Breast epithelium (tissue), 4 donors: ENCODE data around the gene RGS18. TPM values are rescaled to one million over a fixed set of nuclear protein-coding genes. Genes with fewer than 3 reads are reported as not detected.

Experiments
- DNase-seq, 2 donors: peaks; one replicate each; pipeline ENCODE4 v3.0.0-alpha.2; 2019; ENCODE audit warnings: low spot score in 2 of 2
- H3K27ac ChIP-seq, 2 donors: fragments of 200-600 bp; sonication (generic) in 1 of 2; one replicate each; pipeline ENCODE4 v1.5.1; 2016 to 2019; ENCODE audit warnings: mild to moderate bottlenecking in 1 of 2
- H3K27me3 ChIP-seq, 2 donors: fragments of 200-600 bp; sonication (generic) in 1 of 2; one replicate each; pipeline versions ENCODE4 v1.5.1 to v1.6.0; 2017 to 2019; ENCODE audit warnings: control low read depth in 1 of 2, mild to moderate bottlenecking in 1 of 2
- H3K36me3 ChIP-seq: fragments of 200-600 bp; one replicate; pipeline ENCODE4 v1.5.1; 2019
- H3K4me1 ChIP-seq, 2 donors: fragments of 200-600 bp; sonication (generic); one replicate each; pipeline ENCODE4 v1.5.1; 2016 to 2019; ENCODE audit warnings: control low read depth in 1 of 2
- H3K4me3 ChIP-seq, 3 donors: fragments of 200-600 bp; sonication (generic); 1 replicate in 2 of 3; 2 replicates in 1 of 3; pipeline ENCODE4 v1.5.1; 2016 to 2019; ENCODE audit warnings: mild to moderate bottlenecking in 3 of 3, moderate library complexity in 2 of 3
- H3K9me3 ChIP-seq, 2 donors: fragments of 200-600 bp; sonication (generic) in 1 of 2; one replicate each; pipeline ENCODE4 v1.5.1; 2016 to 2019; ENCODE audit warnings: control low read depth in 1 of 2
- POLR2A ChIP-seq: fragments of 450-650 bp; IDR thresholded peaks from one replicate; pipeline ENCODE4 v1.6.1; 2016; ENCODE audit warnings: antibody characterized with exemption, mild to moderate bottlenecking, moderate library complexity
- POLR2AphosphoS5 ChIP-seq, 3 donors: sonication (generic); formaldehyde crosslinking; IDR thresholded peaks; one replicate each; pipeline ENCODE4 v1.6.1; 2017; ENCODE audit warnings: antibody characterized with exemption in 3 of 3
- intact Hi-C: fragments of 100-400 bp; cut with DNase I; formaldehyde crosslinking; loops from one replicate; pipeline ENCODE4 v1.15.1; 2023; ENCODE audit warnings: low total_unique reads
- total RNA-seq, 3 donors: library from RNA; depleted of rRNA; stranded (reverse); fragments of >200 nt; gene quantifications; one replicate each; pipeline ENCODE4 v1.1.0, GENCODE V29; 2016
- TF ChIP-seq, protein P1 (sequence below), 3 donors: fragments of 450-650 bp; IDR thresholded peaks; one replicate each; pipeline ENCODE4 v1.5.1; 2016 to 2017; ENCODE audit warnings: antibody characterized with exemption in 3 of 3, mild to moderate bottlenecking in 3 of 3, moderate library complexity in 3 of 3

The RGS18 gene
- total RNA-seq, 3 donors from 2014 or later: 2.0 to 4.4 (median 2.6) TPM

DNA sequence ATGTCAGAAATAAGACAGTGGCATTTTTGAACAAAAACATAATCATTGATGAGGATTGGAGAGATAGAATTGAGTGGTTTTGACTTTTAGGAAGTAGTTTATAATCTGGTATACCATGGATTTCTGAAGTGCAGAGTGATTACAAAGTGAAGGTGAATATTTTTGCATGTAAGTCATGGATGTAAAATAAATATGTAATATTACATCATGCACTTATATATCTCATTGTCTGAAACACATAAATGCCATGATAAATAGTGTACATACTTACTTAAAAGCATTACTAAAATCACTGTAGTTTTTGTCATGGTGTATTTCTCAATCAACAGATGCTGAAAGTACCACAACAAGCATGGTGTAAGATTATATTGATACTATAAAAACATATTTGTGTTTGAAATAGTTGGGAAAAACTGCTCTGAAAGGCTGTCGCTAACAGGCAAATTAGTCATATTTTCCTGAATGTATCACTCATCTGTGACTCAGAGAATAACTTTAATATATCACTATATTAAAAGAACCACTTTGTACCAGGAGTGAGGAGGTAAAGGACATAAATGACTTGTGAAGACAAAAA lies 24.8 kb upstream of the RGS18 start:
- Histone ChIP-seq H3K4me1 (no peaks in the 10 kb centered on the region), H3K27ac (no peak overlapping the region), H3K4me3 (no peak overlapping the region), H3K9me3 (no peaks in the 10 kb centered on the region), H3K36me3 (no peaks in the 10 kb centered on the region), H3K27me3 (no peaks in the 10 kb centered on the region)
- DNase-seq: no peak
- intact Hi-C loops: no loop called here
- TF ChIP-seq, protein P1, sequence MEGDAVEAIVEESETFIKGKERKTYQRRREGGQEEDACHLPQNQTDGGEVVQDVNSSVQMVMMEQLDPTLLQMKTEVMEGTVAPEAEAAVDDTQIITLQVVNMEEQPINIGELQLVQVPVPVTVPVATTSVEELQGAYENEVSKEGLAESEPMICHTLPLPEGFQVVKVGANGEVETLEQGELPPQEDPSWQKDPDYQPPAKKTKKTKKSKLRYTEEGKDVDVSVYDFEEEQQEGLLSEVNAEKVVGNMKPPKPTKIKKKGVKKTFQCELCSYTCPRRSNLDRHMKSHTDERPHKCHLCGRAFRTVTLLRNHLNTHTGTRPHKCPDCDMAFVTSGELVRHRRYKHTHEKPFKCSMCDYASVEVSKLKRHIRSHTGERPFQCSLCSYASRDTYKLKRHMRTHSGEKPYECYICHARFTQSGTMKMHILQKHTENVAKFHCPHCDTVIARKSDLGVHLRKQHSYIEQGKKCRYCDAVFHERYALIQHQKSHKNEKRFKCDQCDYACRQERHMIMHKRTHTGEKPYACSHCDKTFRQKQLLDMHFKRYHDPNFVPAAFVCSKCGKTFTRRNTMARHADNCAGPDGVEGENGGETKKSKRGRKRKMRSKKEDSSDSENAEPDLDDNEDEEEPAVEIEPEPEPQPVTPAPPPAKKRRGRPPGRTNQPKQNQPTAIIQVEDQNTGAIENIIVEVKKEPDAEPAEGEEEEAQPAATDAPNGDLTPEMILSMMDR (IDR thresholded peaks at IDR 0.05): no peak
- TF ChIP-seq POLR2AphosphoS5 (IDR thresholded peaks at IDR 0.05) (no peak), POLR2A (no peak)

DNA sequence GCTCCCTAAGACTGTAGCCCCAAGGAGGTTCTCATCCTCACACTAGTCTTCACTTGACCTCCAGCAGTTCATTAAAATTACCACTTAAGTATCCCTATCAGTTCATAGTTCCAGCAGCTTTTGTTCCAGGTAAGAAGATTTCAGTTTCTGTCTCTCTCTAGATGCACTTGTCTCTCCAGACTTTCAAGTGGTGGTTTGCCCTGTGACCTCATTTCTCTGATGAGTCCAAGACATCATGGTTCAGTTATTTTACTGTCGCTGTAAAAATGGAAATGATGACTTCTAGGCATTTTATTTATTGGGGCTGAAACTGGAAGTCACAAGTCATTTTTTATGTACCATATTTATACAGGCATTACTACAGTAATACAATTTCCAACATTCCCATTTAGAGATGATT lies 17.9 kb upstream of the RGS18 start:
- Histone ChIP-seq H3K4me3 (no peak overlapping the region), H3K9me3 (no peaks in the 10 kb centered on the region), H3K4me1 (no peaks in the 10 kb centered on the region), H3K27ac (no peak overlapping the region), H3K27me3 (no peaks in the 10 kb centered on the region), H3K36me3 (no peaks in the 10 kb centered on the region)
- no peak for DNase-seq
- TF ChIP-seq POLR2A: no peak
- no peak for TF ChIP-seq POLR2AphosphoS5 (IDR thresholded peaks at IDR 0.05)
- TF ChIP-seq, protein P1 (IDR thresholded peaks at IDR 0.05): no peak
- intact Hi-C loops: loop anchor here (10.0 kb wide), 1 partner anchor 384 kb away; no protein-coding TSS in a partner anchor

DNA sequence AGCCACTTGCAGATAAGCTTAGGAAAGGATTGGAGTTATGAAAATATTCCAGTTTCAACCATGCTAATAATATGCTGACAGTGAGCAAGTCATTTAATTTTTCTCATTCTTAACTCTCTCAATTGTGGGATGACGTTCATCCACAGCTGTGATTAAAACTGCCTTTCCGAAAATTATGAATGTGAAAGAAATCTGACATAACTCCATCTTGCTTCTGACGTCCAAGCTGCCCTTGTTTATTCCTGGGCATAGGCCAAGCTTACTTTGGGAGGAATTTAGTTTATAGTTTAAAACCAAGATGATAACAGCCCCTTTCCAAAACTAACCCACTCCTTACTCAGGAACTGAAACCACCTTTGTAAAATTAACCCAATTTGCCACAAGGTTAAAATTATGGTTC lies 11.0 kb upstream of the RGS18 start:
- DNase-seq: no peak
- TF ChIP-seq, protein P1 (IDR thresholded peaks at IDR 0.05): no peak
- TF ChIP-seq POLR2AphosphoS5 (IDR thresholded peaks at IDR 0.05) (no peak), POLR2A (no peak)
- no peak overlapping the region for H3K4me3 ChIP-seq
- intact Hi-C loops: loop anchor here (10.0 kb wide), 1 partner anchor 378 kb away; no protein-coding TSS in a partner anchor
- H3K27ac ChIP-seq: no peak overlapping the region
- peaks cover 5 to 10% of the 10 kb centered on the region in 2 donors for H3K9me3 ChIP-seq
- no peaks in the 10 kb centered on the region for H3K36me3 ChIP-seq
- H3K4me1 ChIP-seq: no peaks in the 10 kb centered on the region
- H3K27me3 ChIP-seq: no peaks in the 10 kb centered on the region

DNA sequence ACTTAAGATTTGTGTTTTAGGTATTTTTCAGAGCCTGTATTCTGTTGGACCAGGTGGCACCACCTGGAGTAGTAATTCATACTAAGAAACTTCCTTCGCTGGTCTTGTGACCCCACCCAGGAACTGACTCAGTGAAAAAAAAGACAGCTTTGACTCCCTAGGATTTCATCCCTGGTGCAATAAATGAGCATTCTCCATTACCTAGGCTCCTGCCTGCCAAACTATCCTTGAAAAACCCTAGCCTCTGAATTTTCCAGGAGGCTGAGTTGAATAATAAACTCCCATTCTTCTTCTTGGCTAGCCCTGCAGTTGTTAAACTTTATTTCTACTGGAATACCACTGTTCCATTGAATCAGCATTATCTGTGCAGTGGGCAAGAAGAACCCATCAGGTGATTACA lies 10.6 kb upstream of the RGS18 start:
- no peak overlapping the region for H3K27ac ChIP-seq
- H3K9me3 ChIP-seq: peaks cover 5 to 10% of the 10 kb centered on the region in 2 donors
- H3K4me1 ChIP-seq: no peaks in the 10 kb centered on the region
- intact Hi-C loops: loop anchor here (10.0 kb wide), 1 partner anchor 377 kb away; no protein-coding TSS in a partner anchor
- H3K4me3 ChIP-seq: no peak overlapping the region
- DNase-seq: no peak
- H3K36me3 ChIP-seq: no peaks in the 10 kb centered on the region
- TF ChIP-seq POLR2AphosphoS5 (IDR thresholded peaks at IDR 0.05) (no peak), POLR2A (no peak)
- TF ChIP-seq, protein P1 (IDR thresholded peaks at IDR 0.05): no peak
- H3K27me3 ChIP-seq: no peaks in the 10 kb centered on the region

DNA sequence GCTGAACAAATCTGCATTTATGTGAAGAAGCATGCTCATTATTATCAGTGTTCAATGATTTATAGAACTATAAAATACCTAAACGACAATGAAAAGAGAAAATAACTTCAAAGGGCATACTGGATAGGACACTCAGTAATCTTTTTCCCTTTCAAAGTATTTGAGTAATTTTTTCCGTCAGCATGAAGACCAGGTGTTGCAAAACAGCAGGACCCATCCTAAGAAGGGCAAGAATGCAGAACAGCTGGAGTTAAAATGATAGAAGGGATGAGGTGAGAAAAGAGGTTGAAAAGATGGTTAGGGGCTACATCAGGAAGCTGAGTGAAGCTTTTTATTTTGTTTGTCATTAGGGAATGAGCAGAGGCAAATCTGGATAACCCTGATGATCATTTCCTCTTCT lies 7.1 kb upstream of the RGS18 start:
- peaks cover 5 to 10% of the 10 kb centered on the region in 2 donors for H3K9me3 ChIP-seq
- intact Hi-C loops: no loop called here
- no peaks in the 10 kb centered on the region for H3K27me3 ChIP-seq
- H3K4me3 ChIP-seq: no peak overlapping the region
- TF ChIP-seq POLR2A: no peak
- no peak for TF ChIP-seq POLR2AphosphoS5 (IDR thresholded peaks at IDR 0.05)
- no peak overlapping the region for H3K27ac ChIP-seq
- no peaks in the 10 kb centered on the region for H3K4me1 ChIP-seq
- DNase-seq: no peak
- H3K36me3 ChIP-seq: no peaks in the 10 kb centered on the region
